GM21786 (cell line): ENCODE results near the gene OR2T34.
A peak's percentile ranks its signal among the peaks of the same experiment; 100 is the strongest.
"Not testable (repeated sequence)": the region's sequence is repeated elsewhere in the genome, so short reads cannot be mapped to it uniquely, and the experiment has no call there.

Source experiments
- ATAC-seq: cut with Tn5 transposase; IDR thresholded peaks from one replicate; pipeline ENCODE4 v1.9.1; 2021; ENCODE audit not compliant: unreplicated experiment

OR2T34 gene

DNA sequence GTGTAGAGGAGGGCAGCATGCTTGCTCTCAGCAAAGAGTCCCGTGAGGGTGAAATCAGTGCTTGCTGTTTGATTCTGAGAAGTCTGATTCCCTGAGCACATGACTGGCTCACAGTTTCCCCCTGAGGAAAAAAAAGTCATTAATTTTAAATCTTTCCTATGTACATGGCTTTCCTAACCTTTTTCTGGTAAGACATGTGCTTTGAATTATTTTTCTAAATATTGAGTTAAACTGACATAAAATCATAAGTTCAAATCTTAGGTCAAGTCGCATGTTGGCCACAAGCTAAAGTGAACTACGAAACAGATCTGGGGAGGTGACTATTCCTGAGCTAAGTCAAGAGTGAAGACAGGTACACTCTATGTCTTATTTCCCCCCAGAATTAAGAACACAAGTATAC is at the start of gene OR2T34:
TSS of gene OR2T34 (minus strand) at position 101 of the 400 bp plus-strand sequence. CDS start at position 101, 0 bp downstream.
- ATAC-seq, result not testable (repeated sequence)

DNA sequence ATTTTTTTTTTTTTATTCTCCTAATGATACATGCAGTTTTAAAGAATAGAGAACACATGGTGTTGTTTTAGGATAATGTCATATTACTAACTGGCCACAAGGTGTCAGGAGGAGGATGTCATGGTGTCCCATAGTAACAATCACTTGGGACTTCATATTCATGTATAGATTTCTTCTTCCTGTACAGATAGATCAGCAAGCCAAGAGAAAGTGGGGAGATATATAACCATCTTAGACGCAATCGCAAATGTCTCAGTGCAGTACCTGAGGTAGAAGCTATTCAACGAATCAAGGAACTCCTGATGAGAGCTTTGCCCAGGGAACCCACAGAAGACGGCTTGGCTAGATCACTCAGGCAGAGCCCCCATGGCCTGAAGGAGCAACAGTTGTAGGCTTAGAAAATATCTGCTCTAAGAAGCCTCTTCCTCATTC is 48.0 kb upstream of the OR2T34 start:
- ATAC-seq, result peak; percentile 95

DNA sequence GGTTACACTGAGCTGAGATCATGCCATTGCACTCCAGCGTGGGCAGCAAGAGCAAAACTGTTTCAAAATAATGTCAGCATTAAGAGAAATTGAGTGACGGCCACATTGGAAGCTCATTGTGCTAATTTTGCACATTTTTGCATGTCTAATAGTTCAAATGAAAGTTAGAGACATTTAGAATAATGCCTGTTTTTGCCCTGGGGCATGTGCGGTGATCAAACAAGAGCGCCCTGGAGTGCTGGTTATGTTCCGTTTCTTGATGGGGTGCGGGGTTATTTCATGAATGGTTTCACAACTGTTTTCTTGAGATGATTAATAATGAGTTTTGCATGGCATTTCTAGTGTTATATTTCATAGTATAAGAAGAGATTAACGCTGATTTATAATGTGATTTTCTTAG is 47.2 kb upstream of the OR2T34 start:
- no peak for ATAC-seq

DNA sequence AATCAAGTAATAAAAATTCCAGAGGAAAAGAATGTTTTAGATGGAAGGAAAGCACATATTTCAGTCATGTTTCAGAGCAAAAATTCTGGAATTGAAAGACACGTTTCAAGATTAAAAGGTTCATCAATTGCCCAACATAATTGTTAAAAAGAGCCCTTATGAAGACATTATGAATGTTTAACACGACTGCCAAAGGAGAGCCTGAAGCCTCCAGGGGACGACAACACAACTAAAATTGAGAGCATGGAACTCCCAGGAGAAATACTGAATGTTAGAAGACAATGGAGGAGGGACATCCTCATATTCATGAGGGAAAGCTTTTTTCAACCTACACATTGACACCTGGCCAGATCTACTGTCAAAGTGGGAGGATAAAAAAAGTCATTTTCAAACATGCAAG is 44.3 kb upstream of the OR2T34 start:
- peak; percentile 43 for ATAC-seq

GRCh38 chr1:248618119-248618518 is 43.6 kb upstream of the OR2T34 start:
- no peak for ATAC-seq

GRCh38 chr1:248613742-248614141 is 39.2 kb upstream of the OR2T34 start:
- ATAC-seq, result peak; percentile 38

DNA sequence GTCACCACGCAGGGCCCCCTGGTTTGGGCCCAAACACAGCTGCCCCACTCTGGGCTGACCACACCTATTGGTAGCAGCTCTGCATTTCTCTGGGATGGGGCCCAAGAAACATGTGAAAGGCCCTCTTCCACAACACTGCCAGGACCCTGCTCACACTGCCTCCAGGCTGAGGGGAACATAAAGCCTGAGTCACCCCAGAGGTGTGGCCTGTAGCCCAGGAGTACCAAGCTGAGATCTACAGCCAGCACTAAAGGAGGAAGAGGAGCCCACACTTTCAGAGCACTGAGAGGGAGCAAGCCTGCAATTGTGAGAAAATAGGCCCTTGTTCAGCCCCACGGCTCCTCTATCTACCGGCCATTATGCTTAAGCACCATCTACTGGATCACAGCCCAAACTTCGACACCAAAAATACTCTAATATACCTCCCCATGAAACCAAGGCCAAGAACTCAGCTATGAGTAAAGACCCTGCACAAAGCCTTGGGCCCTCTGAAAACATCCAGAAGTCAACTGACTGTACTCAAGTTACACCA is 37.4 kb upstream of the OR2T34 start:
- ATAC-seq, result no peak

GRCh38 chr1:248610301-248610700 is 35.7 kb upstream of the OR2T34 start:
- ATAC-seq, result no peak

- ATAC-seq, result no peak
Observed at GRCh38 chr1:248599396-248599795, 24.8 kb upstream of the OR2T34 start.

- ATAC-seq, result no peak
Observed at GRCh38 chr1:248597589-248597988, 23.0 kb upstream of the OR2T34 start, which contains the start of gene OR2T10. Gene OR2T10, minus strand, starts transcription at chr1:248597700. Its CDS starts 3,932 bp downstream, at chr1:248593768.

- no peak for ATAC-seq
Observed at GRCh38 chr1:248596615-248597014, 22.1 kb upstream of the OR2T34 start.

GRCh38 chr1:248593226-248593625 is 18.7 kb upstream of the OR2T34 start:
- no peak for ATAC-seq

DNA sequence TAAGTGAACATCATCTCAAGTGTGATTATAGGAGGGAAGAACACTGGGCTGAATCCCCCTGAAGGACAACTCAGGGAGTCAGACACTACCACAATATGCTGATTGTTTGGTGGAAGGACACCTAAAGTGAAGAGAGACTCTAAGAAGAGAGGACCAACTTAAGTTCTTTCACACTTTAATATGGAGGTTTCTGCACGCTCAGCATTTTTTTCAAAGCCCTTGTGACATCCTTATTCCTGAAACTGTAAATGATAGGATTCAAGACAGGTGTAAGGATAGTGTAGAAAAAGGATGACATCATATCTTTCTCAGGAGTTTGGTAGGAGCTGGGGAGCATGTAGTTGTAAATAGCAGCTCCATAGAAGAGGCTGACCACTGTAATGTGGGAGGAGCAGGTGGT is 18.1 kb upstream of the OR2T34 start:
- ATAC-seq, result no peak

DNA sequence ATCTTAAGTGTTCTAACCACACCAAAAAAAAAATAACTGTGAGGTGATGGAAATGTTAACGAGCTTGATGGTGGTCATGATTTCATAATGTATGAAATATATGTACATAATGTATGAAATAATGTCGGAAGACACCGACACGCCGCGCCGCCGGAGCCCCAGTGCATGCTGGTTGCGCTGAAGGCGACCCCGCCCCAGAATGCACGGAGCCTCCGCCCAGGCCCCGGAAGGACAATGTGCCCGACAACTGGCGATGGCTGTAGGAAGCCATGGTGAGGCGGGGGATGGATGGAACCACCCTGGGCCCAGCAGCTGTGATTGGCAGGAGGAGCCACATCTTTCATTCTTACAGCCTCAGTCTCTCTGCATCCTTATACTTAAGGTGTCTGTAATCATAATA is 15.5 kb upstream of the OR2T34 start:
- no peak for ATAC-seq

GRCh38 chr1:248589334-248589733 is 14.8 kb upstream of the OR2T34 start:
- ATAC-seq, result peak; percentile 77

GRCh38 chr1:248585266-248585665 is 10.7 kb upstream of the OR2T34 start:
- ATAC-seq, result no peak

- ATAC-seq, result no peak
Observed at GRCh38 chr1:248576260-248576980, 1.9 kb upstream of the OR2T34 start.

DNA sequence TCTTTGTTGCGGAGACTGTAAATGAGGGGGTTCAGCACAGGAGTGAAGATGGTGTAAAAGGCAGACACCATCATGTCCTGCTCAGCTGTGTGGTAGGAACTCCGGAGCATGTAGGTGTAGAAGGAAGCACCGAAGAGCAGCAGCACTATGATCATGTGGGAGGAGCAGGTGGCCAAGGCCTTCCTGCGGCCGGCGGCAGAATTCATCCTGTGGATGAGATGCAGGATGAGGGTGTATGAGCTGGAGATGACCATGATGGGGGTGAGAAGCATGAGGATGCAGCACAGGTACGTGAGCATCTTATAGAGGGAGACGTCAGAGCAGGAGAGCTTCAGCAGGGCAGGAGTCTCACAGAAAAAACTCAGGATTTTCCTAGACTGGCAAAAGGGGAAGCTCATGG is 701 bp downstream of the OR2T34 start:
- not testable (repeated sequence) for ATAC-seq

- ATAC-seq, result peak; percentile 43
Observed at GRCh38 chr1:248572049-248572448, 2.5 kb downstream of the OR2T34 start.

GRCh38 chr1:248570811-248571210 is 3.7 kb downstream of the OR2T34 start:
- ATAC-seq, result not testable (repeated sequence)

- ATAC-seq, result not testable (repeated sequence)
Observed at GRCh38 chr1:248569049-248569448, 5.5 kb downstream of the OR2T34 start.

- ATAC-seq, result peak; percentile 68
Observed at GRCh38 chr1:248565530-248566373, 8.8 kb downstream of the OR2T34 start.
